Hematopoietic multipotent progenitor cell treated with erythropoietin and hydrocortisone succinate and interleukin-3 and kit ligand, for 6 days (in vitro differentiated cells): Measurements from ENCODE around the gene FRRS1L.
"Not testable (repeated sequence)": the region's sequence is repeated elsewhere in the genome, so short reads cannot be mapped to it uniquely, and the experiment has no call there.

Experiments used
- DNase-seq: peaks from one replicate; pipeline ENCODE4 v3.0.0-alpha.2; 2015

The FRRS1L gene

GRCh38 chr9:109129470-109130197 is 37.4 kb downstream of the FRRS1L start:
- no peak for DNase-seq

- not testable (repeated sequence) for DNase-seq
Measured at GRCh38 chr9:109126671-109127070, 40.4 kb downstream of the FRRS1L start.

DNA sequence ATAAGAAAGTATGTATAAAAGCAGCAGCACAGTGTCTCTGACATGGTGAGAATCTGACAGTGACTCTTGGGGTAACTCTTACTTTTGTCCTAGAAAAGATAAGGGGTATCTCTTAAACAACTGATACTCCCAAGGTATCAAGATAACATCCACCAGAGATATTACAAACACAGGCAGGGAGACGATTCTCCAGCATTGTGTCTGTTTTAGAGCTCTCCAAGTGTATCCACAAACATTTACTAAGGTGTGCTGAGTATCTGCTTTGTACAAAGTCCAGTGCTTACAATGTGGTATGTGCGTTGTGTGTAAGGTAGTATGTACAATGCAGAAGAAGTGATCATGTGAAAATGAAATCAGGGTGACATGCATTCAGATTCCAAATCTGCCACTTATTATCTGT is 42.9 kb downstream of the FRRS1L start:
- DNase-seq, result no peak

- peak; percentile 72 for DNase-seq
Measured at GRCh38 chr9:109122726-109123621, 44.1 kb downstream of the FRRS1L start.

DNA sequence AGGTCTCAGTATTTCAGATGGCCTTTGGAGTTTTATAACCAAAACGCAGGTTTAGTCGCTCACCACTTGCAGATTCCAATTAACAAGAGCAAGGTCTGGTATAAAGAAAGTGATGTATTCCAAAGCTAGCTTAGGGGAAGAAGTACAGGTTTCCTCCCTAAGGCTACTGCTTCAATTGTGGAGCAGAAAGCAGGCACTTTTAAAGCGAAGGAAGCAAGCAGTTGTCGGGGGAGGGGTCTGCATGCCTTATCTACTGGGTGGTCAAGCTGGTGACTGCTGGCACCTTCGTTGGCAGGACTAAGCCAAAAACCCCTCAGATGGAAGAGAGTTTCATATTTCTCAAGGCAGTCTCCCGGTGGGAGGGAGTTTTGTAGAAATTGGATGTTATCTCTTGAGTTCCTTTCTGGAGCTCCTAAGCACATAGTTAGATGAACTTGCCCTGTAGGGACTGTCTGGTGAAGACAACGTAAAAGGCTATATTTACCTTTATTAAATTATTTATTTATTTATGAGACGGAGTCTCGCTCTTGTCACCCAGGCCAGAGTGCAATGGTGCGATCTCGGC is 45.7 kb downstream of the FRRS1L start:
- peak; percentile 52 for DNase-seq

DNA sequence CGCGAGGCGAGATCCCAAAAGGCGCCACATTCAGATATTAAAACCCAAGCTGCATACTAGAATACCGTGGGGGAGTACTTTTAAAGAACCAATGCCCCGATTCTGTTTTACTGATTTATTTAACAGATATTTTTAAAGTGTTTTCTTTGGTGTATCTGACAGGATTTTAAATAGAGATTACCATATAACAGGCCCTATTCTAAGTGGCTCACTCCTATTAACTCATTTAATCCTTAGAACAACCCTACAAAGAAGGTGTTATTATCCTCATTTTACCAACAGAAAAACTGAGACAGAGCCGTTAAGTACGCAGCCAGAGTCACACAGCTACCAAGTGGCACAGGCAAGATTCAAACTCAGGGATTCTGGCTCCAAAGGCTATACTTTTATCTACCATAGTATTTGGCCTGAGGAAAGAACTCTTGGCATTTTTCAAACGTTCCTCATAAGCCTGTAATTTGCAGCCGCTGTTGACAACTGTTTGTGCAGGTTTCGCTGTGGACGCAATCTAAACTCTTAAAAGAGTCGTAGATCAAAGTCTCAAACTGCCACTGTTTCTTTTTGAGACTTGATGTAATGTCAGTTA is 46.8 kb downstream of the FRRS1L start:
- DNase-seq, result no peak

DNA sequence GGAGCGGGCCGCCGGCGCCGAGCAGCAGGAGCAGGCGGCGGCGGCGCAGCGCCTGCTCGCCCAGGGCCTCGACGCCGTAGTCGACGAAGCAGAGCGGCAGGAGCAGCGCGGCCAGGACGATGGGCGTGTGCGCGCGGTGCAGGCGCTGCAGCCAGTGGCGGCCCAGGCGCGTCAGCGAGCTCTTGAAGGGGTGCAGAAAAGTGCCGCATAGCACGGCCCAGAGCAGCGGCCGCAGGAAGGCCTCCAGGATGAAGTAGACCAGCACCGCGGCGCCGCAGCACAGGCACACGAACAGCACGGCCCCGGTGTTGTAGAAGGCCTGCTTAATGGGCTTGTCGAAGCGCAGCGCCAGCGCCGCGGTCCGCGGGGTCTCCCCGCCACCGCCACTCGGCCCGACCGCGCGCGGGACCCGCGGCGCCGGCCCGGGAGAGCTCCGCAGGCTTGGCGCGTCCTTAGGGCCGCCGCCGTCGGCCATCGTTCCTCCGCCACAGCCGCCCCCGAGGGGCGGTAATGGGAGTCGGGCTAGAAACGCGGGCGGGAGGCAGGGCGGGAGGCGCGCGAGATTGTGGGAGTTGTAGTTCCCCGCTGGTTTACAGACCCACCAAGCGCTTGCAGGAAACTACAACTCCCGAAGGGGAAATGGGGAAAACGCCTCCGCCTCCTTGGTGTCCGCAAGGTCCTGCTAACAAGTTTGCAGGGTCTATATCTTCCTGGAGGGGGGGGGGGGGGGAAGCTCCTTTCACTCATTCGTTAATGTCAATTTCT is 47.4 kb downstream of the FRRS1L start, which contains the start of gene TMEM245:
Gene TMEM245, minus strand, starts transcription at position 509 of the 765 bp plus-strand sequence. Its CDS starts 34 bp downstream, at position 475.
- peak; percentile 99 for DNase-seq

DNA sequence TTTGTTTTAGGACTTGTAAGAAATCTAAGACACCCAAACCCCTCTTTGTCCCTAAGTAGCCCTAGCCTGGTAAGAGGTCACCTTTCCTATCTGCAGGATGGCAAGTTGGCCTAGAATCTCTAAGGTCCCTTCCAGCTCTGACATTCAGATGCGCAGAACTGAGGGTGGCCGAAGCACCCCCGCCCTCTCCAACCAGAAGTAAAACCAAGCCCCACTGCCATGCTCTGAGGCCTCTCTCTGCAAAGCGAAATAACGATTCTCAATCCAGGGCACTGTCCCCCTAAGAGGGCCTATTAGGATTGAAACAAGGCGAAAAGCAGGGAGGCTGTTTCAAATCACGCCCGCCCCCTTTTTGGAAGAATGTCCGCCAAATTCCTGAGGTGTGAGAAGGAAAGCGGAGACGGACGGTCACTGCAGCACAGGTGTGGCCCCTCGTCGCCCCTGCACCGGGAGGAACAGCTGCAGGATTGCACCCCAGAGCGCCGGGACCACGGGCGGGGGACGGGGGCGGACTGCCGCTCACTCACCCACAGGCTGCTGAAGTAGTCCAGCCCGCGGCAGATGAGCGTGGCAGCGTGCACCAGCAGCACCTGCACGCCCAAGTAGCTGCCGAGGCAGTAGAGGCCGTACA is 48.1 kb downstream of the FRRS1L start:
- no peak for DNase-seq

GRCh38 chr9:109117856-109118807 is 48.9 kb downstream of the FRRS1L start:
- peak; percentile 96 for DNase-seq

GRCh38 chr9:109115931-109116526 is 51.0 kb downstream of the FRRS1L start:
- DNase-seq, result no peak

DNA sequence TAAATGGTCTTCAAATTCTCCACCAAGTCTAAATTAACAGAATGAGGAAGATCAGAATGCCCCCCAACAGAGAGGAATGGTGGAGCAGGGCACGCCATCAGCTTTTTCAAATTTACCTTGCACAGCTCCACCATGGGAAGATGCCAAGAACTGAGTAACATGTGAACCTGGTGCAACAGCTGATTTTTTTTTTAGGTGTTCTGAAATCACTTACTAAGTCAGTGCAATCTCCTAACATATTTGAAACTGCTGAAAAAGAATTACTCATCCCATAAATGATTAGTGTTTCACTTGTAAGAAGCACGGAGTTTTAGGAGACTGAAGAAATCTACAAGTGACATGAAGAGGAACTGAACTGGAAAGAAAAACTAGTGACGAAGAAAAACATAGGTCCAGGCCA is 52.4 kb downstream of the FRRS1L start:
- no peak for DNase-seq

GRCh38 chr9:109113892-109114609 is 53.0 kb downstream of the FRRS1L start:
- no peak for DNase-seq

DNA sequence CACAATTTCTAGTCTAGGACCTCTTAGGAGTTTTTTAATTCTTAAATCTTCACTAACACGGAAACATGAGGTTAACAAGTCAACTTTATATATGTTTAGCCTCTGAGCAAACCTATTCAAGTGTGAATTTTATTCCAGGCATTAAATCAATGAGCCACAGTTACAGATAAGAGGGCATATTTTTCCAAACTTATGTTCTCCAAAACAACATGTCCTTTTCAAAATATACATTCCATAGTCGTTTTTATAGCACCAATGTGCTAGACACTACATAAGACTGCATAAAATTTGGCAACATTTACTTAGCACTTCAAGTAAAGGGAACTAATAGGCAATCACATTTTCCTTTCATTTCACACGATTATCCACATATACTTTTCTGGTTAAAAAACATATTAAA is 53.8 kb downstream of the FRRS1L start:
- no peak for DNase-seq

DNA sequence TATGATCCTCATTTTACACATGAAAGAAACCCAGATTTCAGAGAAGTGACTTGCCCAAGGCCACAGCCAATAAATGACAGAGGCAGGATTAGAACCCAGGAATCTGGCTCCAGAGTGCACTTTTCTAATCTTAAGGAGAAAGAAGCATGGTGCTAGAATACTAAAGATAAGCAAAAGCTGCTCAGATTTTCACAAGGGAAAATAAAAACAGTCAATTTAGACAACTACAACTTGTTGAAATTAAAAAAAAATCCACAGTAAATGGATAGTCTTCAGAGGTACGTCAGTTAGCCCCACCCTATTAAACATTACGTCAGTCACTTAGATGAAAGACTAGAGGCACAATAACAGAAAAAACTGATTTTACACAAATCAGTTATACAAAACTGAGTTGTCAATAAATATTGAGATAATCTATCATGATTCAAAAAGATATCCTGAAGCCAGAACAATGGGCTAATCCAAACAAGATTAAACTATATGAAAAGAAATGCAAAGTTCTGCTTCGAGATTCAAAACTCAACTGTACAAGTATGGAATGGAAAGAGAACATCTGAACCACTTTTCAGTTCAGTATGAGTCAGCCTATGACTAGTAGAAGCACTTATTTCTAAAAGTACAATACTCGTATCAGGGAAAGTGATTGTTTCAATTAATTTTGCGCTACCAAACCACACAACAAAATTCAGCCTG is 56.6 kb downstream of the FRRS1L start:
- no peak for DNase-seq

DNA sequence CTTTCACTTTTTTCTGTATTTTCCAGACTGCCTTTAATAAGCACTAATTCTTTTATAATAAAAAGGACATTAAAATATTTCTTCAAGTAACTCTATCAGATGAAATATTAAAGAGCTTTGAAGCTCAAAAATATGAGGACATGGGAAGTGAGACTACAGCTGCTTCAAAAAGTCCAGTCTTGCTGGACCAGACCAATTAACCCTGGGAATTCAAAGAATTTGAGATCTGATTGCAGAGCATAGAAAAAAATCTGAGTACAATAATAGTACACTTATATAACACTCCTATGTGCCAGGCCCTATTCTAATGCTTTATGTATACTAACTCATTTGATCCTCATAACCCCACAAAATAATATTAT is 57.1 kb downstream of the FRRS1L start:
- no peak for DNase-seq

- no peak for DNase-seq
Measured at GRCh38 chr9:109108318-109108717, 58.7 kb downstream of the FRRS1L start.

DNA sequence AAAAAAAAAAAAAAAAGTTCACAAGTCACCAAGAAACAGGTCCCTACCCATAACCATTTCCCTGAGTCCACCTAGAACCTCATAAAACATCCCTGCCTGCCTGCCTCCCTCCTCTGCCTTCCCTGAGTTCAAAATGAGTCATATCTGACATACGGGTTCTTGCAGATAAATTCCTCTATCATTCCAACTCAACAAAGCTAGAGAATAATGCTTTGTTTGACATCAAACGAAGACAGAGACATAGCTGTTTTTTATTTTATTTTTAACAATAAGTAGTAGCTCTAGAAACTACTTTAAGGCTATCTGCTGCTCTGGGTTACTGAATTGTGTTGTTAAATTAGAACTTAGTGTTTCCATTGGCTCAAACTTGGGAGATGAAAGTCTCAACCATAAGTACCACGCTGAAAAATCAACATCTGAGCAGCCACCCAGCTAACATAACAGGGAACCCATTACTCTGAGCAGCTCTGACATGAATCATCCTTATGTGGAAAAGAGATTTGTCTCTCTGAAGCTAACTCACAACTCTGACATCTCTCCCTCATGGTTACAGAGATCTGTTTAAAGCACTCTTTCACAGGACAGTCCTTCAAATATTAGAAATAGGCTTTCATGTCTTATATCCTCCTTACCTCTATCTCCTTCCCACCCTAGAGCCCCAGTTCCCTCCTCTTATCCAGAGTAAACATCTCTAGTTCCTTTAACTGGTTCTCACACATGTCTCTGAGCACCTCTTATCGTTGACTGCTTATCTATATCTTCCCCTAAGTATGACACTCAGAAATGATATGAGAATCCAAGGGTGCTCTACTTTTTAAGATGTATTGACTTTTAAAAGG is 59.4 kb downstream of the FRRS1L start:
- peak; percentile 60 for DNase-seq

- peak; percentile 69 for DNase-seq
Measured at GRCh38 chr9:109101810-109102209, 65.2 kb downstream of the FRRS1L start.
